Suppressor macrophage treated with lipopolysaccharide for 4 hours (primary cell): ENCODE measurements around the gene OPRL1.

Experiments
- DNase-seq: peaks from one replicate; pipeline ENCODE4 v3.0.0-alpha.2; 2020

Gene OPRL1

GRCh38 chr20:64042054-64042781, 37.7 kb upstream of the OPRL1 start:
- peak; percentile 21 for DNase-seq

- no peak for DNase-seq
These were observed 36.1 kb upstream of the OPRL1 start for GRCh38 chr20:64043768-64044167.

- no peak for DNase-seq
These were observed 35.2 kb upstream of the OPRL1 start for GRCh38 chr20:64044484-64045247.

GRCh38 chr20:64045346-64046011, 34.4 kb upstream of the OPRL1 start:
- no peak for DNase-seq

- DNase-seq, result no peak
These were observed 32.9 kb upstream of the OPRL1 start for GRCh38 chr20:64047046-64047389.

GRCh38 chr20:64047968-64048401, 31.9 kb upstream of the OPRL1 start:
- DNase-seq, result no peak

- no peak for DNase-seq
These were observed 31.4 kb upstream of the OPRL1 start for GRCh38 chr20:64048402-64049044.

- DNase-seq, result peak; percentile 20
These were observed 30.6 kb upstream of the OPRL1 start, which contains the start of gene SOX18 for GRCh38 chr20:64049060-64049877. Gene SOX18, minus strand, starts transcription at chr20:64049639. Its CDS starts 123 bp downstream, at chr20:64049516.

- DNase-seq, result no peak
These were observed 30.0 kb upstream of the OPRL1 start for GRCh38 chr20:64049878-64050260.

- no peak for DNase-seq
These were observed 29.4 kb upstream of the OPRL1 start for GRCh38 chr20:64050261-64051032.

GRCh38 chr20:64051033-64051452, 28.8 kb upstream of the OPRL1 start:
- DNase-seq, result no peak

- DNase-seq, result no peak
These were observed 28.1 kb upstream of the OPRL1 start for GRCh38 chr20:64051561-64052325.

GRCh38 chr20:64052326-64052722, 27.6 kb upstream of the OPRL1 start:
- no peak for DNase-seq

- DNase-seq, result no peak
These were observed 26.7 kb upstream of the OPRL1 start for GRCh38 chr20:64052987-64053840.

- DNase-seq, result no peak
These were observed 25.8 kb upstream of the OPRL1 start for GRCh38 chr20:64053841-64054661.

GRCh38 chr20:64055396-64055892, 24.4 kb upstream of the OPRL1 start:
- no peak for DNase-seq

- DNase-seq, result no peak
These were observed 23.8 kb upstream of the OPRL1 start for GRCh38 chr20:64055893-64056638.

GRCh38 chr20:64056639-64056888, 23.3 kb upstream of the OPRL1 start:
- DNase-seq, result no peak
